ENCODE measurements around the gene DDAH2.
A peak's percentile ranks its signal among the peaks of the same experiment; 100 is the strongest.

DDAH2 gene

DNA sequence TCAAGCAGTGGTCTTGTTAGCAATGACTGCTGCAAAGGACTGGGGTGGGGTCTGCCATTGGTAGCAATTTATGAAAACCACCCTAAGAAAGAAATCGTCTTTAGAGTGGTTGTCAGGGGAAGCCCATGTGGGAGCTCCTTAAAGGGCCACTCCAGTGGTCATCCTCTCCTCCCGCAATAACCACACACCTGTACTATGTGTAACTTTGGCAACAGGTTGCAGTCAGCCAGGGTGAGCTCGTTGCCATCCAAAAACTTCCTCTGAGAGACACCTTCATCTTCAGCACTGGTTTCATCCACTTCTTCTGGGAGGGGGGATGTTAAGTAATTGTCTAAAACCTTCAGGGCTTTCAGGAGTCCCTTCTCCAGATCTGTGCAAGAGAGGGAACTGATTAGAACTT lies 2.9 kb upstream of the DDAH2 start:
- TF ChIP-seq CTCF (IDR thresholded peaks at IDR 0.05; ENCODE audit: low read length, missing control alignments) = no peak

GRCh38 chr6:31730631-31731086 lies 1.6 kb upstream of the DDAH2 start:
- H3K4me3 ChIP-seq (replicated peaks; ENCODE audit: low read depth, low read length) = peak overlapping the region; percentile 90
- TF ChIP-seq CTCF (IDR thresholded peaks at IDR 0.05; ENCODE audit: low read length, missing control alignments) = no peak
- DNase-seq (ENCODE audit: low read depth) = no peak

More for the DNA sequence above, 2.9 kb upstream of the DDAH2 start:
- DNase-seq (ENCODE audit: low read depth) = no peak
- no peak overlapping the region for H3K4me3 ChIP-seq (replicated peaks; ENCODE audit: low read depth, low read length)

- no peak for TF ChIP-seq CTCF (IDR thresholded peaks at IDR 0.05; ENCODE audit: low read length, missing control alignments)
- peak overlapping the region; percentile 90 for H3K4me3 ChIP-seq (replicated peaks; ENCODE audit: low read depth, low read length)
- peak; percentile 89 for DNase-seq (ENCODE audit: low read depth)
These were observed 1.0 kb upstream of the DDAH2 start for GRCh38 chr6:31729979-31730630.

DNA sequence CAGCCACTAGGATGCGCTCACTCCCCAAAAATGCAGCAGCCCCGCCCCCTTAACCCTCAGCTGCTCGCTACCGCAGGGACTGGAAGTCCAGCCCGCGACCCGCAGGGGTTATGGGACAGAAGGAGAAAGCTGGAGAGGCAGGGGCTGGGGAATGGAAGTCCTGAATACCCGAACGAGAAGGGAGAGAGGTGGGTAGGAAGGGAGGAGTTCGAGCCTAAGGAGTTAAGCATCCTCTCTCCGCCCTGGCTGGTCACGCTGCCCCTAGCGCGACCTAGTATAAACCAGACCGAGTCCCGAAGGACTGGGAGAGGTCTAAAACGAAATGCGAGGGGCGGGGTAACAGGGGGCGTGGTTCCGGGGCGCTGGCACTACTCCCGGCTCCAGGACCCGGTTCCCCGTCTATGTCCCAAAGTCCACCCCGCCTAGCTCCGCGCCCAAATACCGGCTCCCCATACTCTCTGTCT lies 448 bp upstream of the DDAH2 start:
- peak overlapping the region; percentile 90 for H3K4me3 ChIP-seq (replicated peaks; ENCODE audit: low read depth, low read length)
- peak; percentile 89 for DNase-seq (ENCODE audit: low read depth)
- TF ChIP-seq CTCF (IDR thresholded peaks at IDR 0.05; ENCODE audit: low read length, missing control alignments) = no peak

DNA sequence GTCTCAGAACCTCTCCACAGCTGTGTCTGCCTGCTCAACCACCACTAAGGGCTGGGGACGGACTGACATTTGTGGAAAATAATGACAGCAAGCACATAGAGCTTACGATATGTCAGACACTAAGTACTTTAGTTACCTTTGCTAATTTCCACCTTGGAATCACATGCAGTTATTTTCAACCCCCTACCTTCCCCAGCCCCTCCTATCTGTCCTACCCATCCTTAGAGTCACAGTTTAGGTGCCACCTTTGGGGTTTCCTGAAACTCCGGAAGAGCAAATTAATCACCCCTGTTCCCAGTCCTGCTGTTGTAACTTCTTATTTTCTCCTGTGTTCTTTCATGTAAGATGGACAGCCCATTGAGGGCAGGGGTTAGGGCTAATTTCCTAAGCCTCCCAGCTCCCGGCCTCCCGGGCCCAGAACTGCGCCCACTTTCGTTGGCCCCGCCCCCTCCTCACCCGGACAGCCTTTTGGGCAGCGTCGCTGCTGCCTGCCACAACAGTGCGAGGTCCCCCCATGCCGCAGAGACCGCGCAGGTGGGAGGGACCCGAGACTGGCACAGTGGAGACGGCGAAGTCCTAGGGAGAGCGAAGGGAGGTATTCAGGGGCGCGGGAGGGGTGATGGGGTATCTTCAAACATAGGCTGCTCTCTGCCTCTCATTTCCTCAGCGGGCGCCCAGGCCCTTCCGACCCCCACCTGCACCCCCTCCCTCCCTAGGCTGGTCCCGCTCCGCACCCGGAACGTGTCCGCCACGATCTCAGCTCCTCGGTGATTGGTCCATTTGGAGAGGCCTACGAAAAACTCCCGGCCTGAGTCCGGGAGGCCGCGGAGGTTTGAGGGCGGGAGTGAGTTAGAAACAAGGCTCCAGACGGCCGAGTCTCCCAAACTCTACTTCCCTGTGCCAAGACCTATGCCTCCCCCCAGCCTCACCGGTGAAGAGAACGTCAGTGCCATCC lies 1.1 kb downstream of the DDAH2 start:
- DNase-seq (ENCODE audit: low read depth) = no peak
- no peak for TF ChIP-seq CTCF (IDR thresholded peaks at IDR 0.05; ENCODE audit: low read length, missing control alignments)
- peak overlapping the region; percentile 90 for H3K4me3 ChIP-seq (replicated peaks; ENCODE audit: low read depth, low read length)

DNA sequence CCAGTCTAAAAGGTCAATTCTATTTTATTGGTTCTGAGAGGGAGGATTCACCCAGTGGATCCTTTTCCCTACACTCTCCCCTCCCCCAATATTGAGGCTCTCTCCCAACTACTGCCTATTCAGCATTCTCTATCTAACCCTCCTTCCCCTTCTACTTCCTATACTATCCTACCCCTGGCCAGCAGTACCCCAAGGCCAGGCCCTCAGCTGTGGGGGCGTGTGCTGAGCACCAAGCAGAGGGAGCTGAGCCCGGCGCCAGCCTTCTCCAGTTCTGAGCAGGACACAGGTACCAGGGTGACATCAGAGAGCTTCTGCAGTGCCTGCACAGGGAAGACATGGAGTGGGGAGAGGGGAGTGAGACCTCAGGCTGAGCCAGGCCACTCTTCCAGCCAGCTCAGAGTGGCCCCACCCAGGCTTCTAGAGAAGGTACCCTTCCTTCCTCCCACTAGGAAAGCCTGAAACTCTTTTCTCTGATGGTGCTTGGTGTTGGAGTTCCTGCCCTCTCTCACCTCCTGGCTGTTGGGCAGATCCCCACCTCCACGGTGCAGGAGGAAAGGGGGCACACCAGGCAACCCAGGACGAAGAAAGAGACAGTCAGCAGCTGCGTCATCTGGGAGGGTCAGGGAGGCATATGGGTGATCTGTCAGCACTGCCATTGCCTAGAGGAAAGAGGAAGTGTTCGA lies 1.9 kb downstream of the DDAH2 start:
- DNase-seq (ENCODE audit: low read depth) = no peak
- H3K4me3 ChIP-seq (replicated peaks; ENCODE audit: low read depth, low read length) = no peak overlapping the region
- no peak for TF ChIP-seq CTCF (IDR thresholded peaks at IDR 0.05; ENCODE audit: low read length, missing control alignments)
